Activated CD4-positive, CD25-positive, alpha-beta regulatory T cell treated with anti-CD3 and anti-CD28 coated beads, Interleukin-2, amount 50 U/mL, for 72 hours (primary cell): ENCODE results near the gene NVL.

Experiments used
- DNase-seq: peaks from one replicate; pipeline ENCODE4 v3.0.0; 2021

NVL gene

DNA sequence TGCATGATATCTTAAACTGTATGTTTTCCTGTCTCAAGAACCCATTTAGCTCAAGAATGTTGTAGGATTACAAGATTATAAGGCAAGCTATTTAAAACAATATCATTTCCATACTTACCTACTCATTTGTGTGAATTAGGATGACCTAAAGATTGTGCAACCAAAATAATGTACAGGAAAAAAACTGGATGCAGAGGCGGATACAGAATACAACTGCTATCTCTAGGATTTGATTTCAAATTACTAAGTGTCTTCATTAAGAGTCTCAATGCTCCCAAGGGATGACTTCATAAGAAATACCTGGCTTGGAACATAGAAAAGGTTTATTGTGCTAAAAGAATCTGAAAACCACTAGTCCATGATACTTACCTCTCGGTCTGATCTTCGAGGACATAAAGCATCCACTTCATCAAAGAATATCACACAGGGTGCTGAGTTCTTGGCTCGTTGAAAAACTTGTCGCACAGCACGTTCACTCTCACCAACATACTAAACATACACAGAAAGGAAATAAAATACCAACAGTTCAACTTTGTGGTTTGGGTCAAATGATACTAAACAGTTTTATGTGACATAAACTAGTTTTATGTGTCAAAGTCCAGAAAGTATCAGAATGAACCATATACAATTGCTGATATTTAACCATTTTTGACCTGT is 54.9 kb downstream of the NVL start:
- DNase-seq: no peak

GRCh38 chr1:224273641-224274040 is 56.3 kb downstream of the NVL start:
- no peak for DNase-seq

DNA sequence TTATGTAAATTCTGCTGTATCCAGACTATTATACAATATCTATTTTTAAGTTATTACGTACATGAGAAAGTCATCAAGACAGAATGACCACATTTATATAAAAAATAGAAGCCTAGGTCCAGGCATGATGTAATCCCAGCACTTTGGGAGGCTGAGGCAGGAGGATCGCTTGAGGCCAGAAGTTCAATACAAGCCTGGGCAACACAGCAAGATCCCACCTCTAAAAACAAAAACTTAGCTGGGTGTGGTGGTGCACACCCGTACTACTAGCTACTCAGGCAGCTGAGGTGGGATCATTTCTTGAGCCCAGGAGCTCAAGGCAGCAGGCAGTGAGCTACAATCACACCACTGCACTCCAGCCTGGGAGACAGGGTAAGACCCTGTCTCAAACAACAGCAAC is 58.9 kb downstream of the NVL start:
- no peak for DNase-seq

- DNase-seq: no peak
Observed at GRCh38 chr1:224267925-224268324, 62.0 kb downstream of the NVL start.

GRCh38 chr1:224266915-224267856 is 62.8 kb downstream of the NVL start:
- DNase-seq: no peak

DNA sequence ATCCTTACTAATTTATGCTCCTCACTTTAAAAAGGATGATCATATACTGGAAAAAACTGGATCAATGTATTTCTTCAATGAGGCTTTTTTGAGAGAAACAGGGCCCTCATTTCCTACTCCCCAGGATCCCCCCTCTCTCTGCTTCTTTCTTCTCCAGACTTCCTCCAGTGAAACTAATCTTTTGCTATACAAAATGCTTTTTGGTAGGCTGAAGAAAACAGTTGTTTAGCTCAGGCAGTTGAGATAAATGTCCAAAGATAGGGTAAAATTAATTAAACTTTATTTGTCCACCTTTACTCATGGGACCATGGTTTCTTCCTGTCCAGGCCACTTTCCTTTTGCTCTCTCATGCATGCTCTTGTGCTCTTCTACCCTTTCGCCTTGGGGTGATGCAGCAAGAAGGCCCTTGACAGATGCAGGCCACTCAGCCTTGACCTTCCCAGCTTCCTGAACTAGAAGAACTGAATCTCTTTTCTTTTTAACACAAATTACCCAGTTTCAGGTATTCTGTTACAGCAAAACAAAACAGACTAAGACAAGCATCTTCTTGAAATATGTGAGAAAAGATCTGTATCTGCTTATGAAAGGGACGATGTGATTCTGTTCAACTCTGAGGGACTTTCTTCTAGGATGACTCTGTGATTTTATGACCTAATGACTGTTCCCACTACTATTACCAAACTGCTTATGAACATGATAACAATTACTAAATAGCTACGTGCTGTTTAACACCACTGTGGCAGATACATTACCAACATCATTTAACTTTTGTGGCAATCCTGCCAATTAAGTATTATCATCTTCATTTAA is 63.7 kb downstream of the NVL start:
- no peak for DNase-seq

DNA sequence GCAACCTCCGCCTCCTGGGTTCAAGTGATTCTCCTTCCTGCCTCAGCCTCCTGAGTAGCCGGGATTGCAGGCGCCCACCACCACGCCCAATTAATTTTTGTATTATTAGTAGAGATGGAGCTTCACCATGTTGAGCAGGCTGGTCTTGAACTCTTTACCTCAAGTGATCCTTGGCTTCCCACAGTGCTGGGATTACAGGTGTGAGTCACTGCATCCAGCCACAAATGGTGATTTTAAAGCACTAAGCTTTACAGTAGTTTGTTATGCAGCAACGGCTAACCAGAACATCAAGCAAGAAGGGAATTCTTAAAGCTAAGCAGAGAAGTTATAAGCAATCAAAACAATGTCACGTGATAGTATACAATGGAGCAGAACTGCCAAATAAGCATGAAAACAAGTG is 65.7 kb downstream of the NVL start:
- DNase-seq: no peak

- no peak for DNase-seq
Observed at GRCh38 chr1:224262373-224263054, 67.5 kb downstream of the NVL start.

- no peak for DNase-seq
Observed at GRCh38 chr1:224259986-224260385, 70.0 kb downstream of the NVL start.

- no peak for DNase-seq
Observed at GRCh38 chr1:224258351-224258750, 71.6 kb downstream of the NVL start.

DNA sequence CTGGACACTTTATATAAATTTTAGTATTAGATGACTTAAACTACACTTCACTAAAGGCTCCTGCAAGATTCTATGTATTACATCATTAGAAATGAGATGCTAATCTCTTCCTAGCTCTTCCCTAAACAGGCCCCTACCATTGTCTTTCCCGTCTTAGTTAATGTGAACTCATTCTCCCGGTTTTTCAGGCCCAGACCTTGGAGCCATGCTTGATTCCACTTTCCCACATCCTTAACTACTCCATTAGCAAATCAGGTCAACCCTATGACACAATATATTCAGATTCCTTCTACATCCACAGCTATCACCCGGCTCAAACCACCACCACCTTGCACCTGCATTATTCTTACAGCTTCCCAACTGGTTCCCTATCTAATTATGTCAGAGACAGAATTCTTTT is 73.3 kb downstream of the NVL start:
- DNase-seq: no peak

GRCh38 chr1:224253721-224254120 is 76.3 kb downstream of the NVL start:
- no peak for DNase-seq

GRCh38 chr1:224252479-224252878 is 77.5 kb downstream of the NVL start:
- no peak for DNase-seq

DNA sequence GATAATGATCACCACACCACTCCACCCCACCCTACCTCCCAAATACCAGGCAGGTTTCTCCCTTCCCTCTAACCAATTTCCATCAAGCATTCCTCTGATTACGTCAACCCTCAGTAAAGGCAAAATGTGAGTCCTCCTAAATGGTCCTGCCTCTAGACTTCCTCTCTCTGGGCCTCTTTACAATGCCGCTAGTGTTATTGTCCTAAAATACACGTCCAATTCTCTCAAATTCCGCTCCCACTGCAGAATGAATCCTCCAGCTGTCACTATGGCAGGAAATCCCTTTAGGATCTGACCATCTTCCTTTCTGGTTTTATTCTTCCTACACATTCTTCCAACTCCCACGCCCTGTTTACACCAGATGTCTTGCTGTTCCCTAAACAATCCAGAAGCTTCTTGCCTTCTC is 78.2 kb downstream of the NVL start:
- DNase-seq: no peak

GRCh38 chr1:224245188-224245587 is 84.8 kb downstream of the NVL start:
- DNase-seq: no peak

- no peak for DNase-seq
Observed at GRCh38 chr1:224238756-224239155, 91.2 kb downstream of the NVL start.

DNA sequence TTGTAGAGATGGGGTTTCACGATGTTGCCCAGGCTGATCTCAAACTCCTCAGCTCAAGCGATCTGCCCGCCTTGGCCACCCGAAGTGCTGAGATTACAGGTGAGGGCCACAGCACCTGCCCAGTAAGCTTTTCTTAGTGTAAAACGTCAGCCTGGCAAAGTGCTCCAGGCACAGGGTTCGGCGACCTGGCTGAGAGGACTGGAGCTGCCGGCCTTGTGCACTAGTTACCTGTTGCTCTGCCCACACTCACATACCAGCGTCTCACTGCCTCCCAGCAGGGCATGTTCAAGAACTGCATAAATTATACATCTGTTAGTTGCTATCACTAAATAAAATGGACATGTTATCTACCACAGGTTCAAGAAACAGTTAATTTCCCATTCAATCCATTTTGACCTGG is 91.8 kb downstream of the NVL start:
- DNase-seq: no peak

DNA sequence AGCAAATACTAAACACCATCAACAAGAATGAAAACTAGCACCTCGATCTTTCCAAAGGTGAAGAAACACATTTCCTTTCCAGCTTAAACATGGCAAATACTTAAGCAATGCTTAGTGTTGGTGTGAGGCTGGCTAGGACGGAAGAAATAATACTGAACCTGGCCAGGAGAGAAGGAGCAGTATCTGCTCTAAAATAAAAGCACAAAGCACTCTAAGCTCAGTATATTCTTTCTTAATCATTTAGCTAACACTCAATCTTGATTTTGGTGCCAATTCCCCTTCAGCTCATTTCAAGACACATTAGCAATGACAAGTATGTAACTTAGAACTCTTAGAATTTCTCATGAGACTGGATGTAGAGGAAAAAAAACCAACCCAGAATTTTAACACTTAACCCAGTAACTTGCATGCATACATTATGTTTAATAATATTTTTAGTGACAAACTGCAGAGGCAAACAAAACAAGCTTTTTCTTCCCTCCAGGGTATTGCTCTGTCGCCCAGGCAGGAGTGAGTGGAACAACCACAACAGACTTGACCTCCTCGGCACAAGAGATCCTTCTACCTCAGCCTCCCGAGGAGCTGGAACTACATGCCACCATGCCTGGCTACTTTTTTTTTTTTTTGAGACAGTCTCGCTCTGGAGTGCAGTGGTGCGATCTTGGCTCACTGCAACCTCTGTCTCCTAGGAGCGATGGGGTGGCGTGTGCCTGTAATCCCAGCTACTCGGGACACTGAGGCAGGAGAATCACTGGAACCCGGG is 92.7 kb downstream of the NVL start:
- no peak for DNase-seq

GRCh38 chr1:224235813-224236493 is 94.0 kb downstream of the NVL start:
- DNase-seq: no peak

DNA sequence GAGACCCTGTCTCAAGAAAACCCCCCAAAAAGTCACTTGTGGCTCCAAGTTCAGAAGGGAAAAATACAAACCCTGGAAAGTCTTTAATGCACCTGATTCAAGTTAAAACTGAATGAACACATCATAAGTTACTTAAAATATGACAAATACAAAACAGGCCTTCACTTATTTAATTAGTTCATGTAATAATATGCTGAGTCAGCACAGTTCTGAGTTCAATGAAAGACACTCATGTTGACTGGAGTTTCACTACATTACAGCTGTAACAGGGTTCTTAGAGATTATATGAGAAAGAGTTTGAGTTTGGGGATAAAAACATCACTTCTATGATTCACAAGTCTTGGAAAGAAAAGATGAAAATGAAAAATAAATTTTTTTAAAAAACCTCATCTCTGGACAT is 96.0 kb downstream of the NVL start:
- no peak for DNase-seq

GRCh38 chr1:224226849-224227502 is 103.0 kb downstream of the NVL start:
- no peak for DNase-seq
